Esophagus squamous epithelium (tissue), 5 donors: ENCODE measurements around the gene SLC18A3. TPM values are rescaled to one million over a fixed set of nuclear protein-coding genes. Genes with fewer than 3 reads are reported as not detected.

Experiments used
- DNase-seq: peaks from one replicate; lab custom pipeline; 2025; lab: John Stamatoyannopoulos, UW
- H3K27ac ChIP-seq, 4 donors: fragments of 200-600 bp; sonication (generic); one replicate each; pipeline ENCODE4 v1.5.1; 2016 to 2019; ENCODE audit warnings: mild to moderate bottlenecking in 1 of 4
- H3K27me3 ChIP-seq, 4 donors: fragments of 200-600 bp; sonication (generic); 1 replicate in 3 of 4; 2 replicates in 1 of 4; pipeline versions ENCODE4 v1.5.1 to v1.6.0; 2017 to 2021; ENCODE audit warnings: antibody characterized with exemption in 1 of 4
- H3K36me3 ChIP-seq, 3 donors: fragments of 200-600 bp; sonication (generic); one replicate each; pipeline ENCODE4 v1.5.1; 2016 to 2019
- H3K4me1 ChIP-seq, 3 donors: fragments of 200-600 bp; sonication (generic); one replicate each; pipeline ENCODE4 v1.5.1; 2017 to 2019
- H3K4me3 ChIP-seq, 4 donors: fragments of 200-600 bp; sonication (generic); 1 replicate in 3 of 4; 2 replicates in 1 of 4; pipeline ENCODE4 v1.5.1; 2016 to 2019; ENCODE audit warnings: mild to moderate bottlenecking in 2 of 4, moderate library complexity in 1 of 4
- H3K9me3 ChIP-seq, 3 donors: fragments of 200-600 bp; sonication (generic); one replicate each; pipeline ENCODE4 v1.5.1; 2016 to 2019
- CTCF ChIP-seq, 6 experiments: fragments of 450-650 bp in 4 of 6; fragments of 200-600 bp in 2 of 6; sonication (generic) in 2 of 6; IDR thresholded peaks; one replicate each; pipeline ENCODE4 v1.5.1; 2016 to 2019; ENCODE audit warnings: antibody characterized with exemption in 6 of 6, mild to moderate bottlenecking in 4 of 6, moderate library complexity in 4 of 6
- POLR2A ChIP-seq, 4 donors: fragments of 450-650 bp; IDR thresholded peaks; one replicate each; pipeline ENCODE4 v1.6.1; 2017; ENCODE audit warnings: antibody characterized with exemption in 4 of 4, mild to moderate bottlenecking in 4 of 4, moderate library complexity in 3 of 4
- WGBS, 2 donors: methylation state at CpG; one replicate each; pipeline ENCODE4 v1.1.5; 2018; 5-methylcytosine and 5-hydroxymethylcytosine counted together
- intact Hi-C: fragments of 100-400 bp; cut with DNase I; formaldehyde crosslinking; loops from one replicate; pipeline ENCODE4 v1.15.0; 2022
- total RNA-seq, 4 donors: library from RNA; depleted of rRNA; stranded (reverse); fragments of >200 nt; gene quantifications; one replicate each; pipeline ENCODE4 v1.1.0, GENCODE V29; 2016
- donor health status: DM: yes; HTN: yes; CAD: no.

Gene SLC18A3
- not detected for total RNA-seq

GRCh38 chr10:49610114-49610457 lies at the start of gene SLC18A3:
SLC18A3 (plus strand) TSS chr10:49610310; CDS start chr10:49610741, 431 bp downstream.
- intact Hi-C loops: no loop called here
- peaks cover 25 to 100% (median 46%) of the 10 kb centered on the region in 4 donors for H3K27me3 ChIP-seq
- H3K36me3 ChIP-seq: no peaks in the 10 kb centered on the region
- no peak within 1 kb of the TSS for H3K27ac ChIP-seq
- WGBS, 2 donors: 2% methylated on average over 15 of the region's 43 CpGs; no CpG with 5 or more reads in 1 of the 2 donors
- H3K9me3 ChIP-seq: no peaks in the 10 kb centered on the region
- peak within 1 kb of the TSS in 2 of 4 donors; percentile 21 to 42 for H3K4me3 ChIP-seq
- TF ChIP-seq CTCF (IDR thresholded peaks at IDR 0.05) (no peak), POLR2A (IDR thresholded peaks at IDR 0.05) (no peak)
- no peak for DNase-seq
- H3K4me1 ChIP-seq: peaks cover 12 to 54% (median 13%) of the 10 kb centered on the region in 3 donors

GRCh38 chr10:49560526-49560925 lies 49.6 kb upstream of the SLC18A3 start:
- 56 to 60% methylated on average over 2 of the region's 2 CpGs for WGBS, 2 donors
- H3K4me1 ChIP-seq: no peaks in the 10 kb centered on the region
- intact Hi-C loops: no loop called here

DNA sequence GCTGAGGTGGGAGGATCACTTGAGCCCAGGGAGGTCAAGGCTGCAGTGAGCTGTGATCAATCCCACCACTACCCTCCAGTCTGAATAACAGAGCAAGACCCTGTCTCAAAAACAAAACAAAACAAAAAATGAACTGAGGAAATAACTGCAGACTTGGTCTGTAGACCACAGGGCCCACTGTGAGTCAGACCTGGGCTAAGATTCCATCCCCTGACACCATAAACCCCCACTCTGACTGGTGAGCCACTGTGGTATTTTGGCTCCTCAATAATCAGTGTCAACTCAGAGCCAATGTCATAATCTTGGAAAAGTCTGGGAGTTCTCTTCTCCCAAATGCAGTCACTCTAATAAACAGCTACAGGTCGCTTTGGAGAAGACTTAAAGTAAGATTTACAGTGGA lies 47.2 kb upstream of the SLC18A3 start:
- Histone ChIP-seq H3K27ac (no peak overlapping the region), H3K4me1 (no peaks in the 10 kb centered on the region), H3K36me3 (no peaks in the 10 kb centered on the region), H3K9me3 (no peaks in the 10 kb centered on the region), H3K27me3 (peaks cover 0 to 48% (median 0%) of the 10 kb centered on the region in 4 donors), H3K4me3 (no peak overlapping the region)
- WGBS, 2 donors: 54 to 67% methylated on average over 1 of the region's 1 CpG
- intact Hi-C loops: no loop called here
- TF ChIP-seq CTCF (IDR thresholded peaks at IDR 0.05) (no peak), POLR2A (IDR thresholded peaks at IDR 0.05) (no peak)
- DNase-seq: no peak

More at GRCh38 chr10:49560526-49560925, 49.6 kb upstream of the SLC18A3 start:
- Histone ChIP-seq H3K27me3 (peaks cover 0 to 48% (median 0%) of the 10 kb centered on the region in 4 donors), H3K4me3 (no peak overlapping the region), H3K36me3 (no peaks in the 10 kb centered on the region), H3K9me3 (no peaks in the 10 kb centered on the region), H3K27ac (no peak overlapping the region)
- no peak for DNase-seq
- no peak for TF ChIP-seq CTCF (IDR thresholded peaks at IDR 0.05)
- TF ChIP-seq POLR2A (IDR thresholded peaks at IDR 0.05): no peak

- H3K27me3 ChIP-seq: peaks cover 0 to 47% (median 0%) of the 10 kb centered on the region in 4 donors
- TF ChIP-seq POLR2A (IDR thresholded peaks at IDR 0.05) (no peak), CTCF (IDR thresholded peaks at IDR 0.05) (no peak)
- H3K4me1 ChIP-seq: no peaks in the 10 kb centered on the region
- intact Hi-C loops: no loop called here
- peaks cover 0 to 7% (median 0%) of the 10 kb centered on the region in 3 donors for H3K9me3 ChIP-seq
- no peaks in the 10 kb centered on the region for H3K36me3 ChIP-seq
- 71 to 80% methylated on average over 4 of the region's 4 CpGs for WGBS, 2 donors
- no peak for DNase-seq
- no peak overlapping the region for H3K27ac ChIP-seq
- no peak overlapping the region for H3K4me3 ChIP-seq
These were observed 45.6 kb upstream of the SLC18A3 start for GRCh38 chr10:49564461-49565009.

DNA sequence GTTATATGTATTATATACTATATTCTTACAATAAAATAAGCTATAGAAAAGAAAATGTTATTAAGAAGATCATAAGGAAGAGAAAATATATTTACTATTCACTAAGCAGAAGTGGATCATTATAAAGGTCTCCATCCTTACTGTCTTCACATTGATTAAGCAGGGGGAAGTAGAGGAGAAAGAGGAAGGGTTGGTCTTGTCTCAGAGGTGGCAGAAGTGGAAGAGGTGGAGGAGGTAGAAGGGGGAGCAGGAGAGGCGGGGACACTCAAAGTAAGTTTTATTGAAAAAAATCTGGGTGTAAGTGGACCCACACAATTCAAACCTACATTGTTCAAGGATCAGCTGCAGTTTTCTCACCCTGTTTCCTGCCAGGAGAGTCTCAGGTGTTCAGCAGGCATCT lies 42.3 kb upstream of the SLC18A3 start:
- 83 to 89% methylated on average over 1 of the region's 1 CpG for WGBS, 2 donors
- TF ChIP-seq POLR2A (IDR thresholded peaks at IDR 0.05) (no peak), CTCF (IDR thresholded peaks at IDR 0.05) (no peak)
- Histone ChIP-seq H3K27me3 (peaks cover 0 to 27% (median 0%) of the 10 kb centered on the region in 4 donors), H3K4me1 (no peaks in the 10 kb centered on the region), H3K36me3 (no peaks in the 10 kb centered on the region), H3K9me3 (peaks cover 0 to 7% (median 0%) of the 10 kb centered on the region in 3 donors), H3K4me3 (no peak overlapping the region), H3K27ac (no peak overlapping the region)
- DNase-seq: no peak
- intact Hi-C loops: no loop called here
